H1 (cell line): Measurements from ENCODE around the gene ATP8B3. TPM values are rescaled to one million over a fixed set of nuclear protein-coding genes. Genes with fewer than 3 reads are reported as not detected.

Source experiments
- CTCF ChIA-PET: fragments of 300-600 bp; sonication (Branson Sonifier 250); formaldehyde crosslinking; loops from one replicate; lab custom pipeline; 2021; ENCODE audit not compliant: partially characterized antibody; lab: Charles Lee
- POLR2A ChIA-PET: fragments of 300-600 bp; sonication (Branson Sonifier 250); formaldehyde crosslinking; loops from one replicate; lab custom pipeline; 2021; ENCODE audit warnings: inconsistent platforms; ENCODE audit not compliant: partially characterized antibody; lab: Charles Lee
- DNase-seq, 2 experiments: peaks; one replicate each; pipeline versions ENCODE4 v3.0.0 to v3.0.0-alpha.2; 2010 to 2022; ENCODE audit warnings: low spot score in 2 of 2, low read depth in 1 of 2, mixed read lengths in 1 of 2
- FAIRE-seq: peaks from 2 replicates; lab custom pipeline; 2011; peaks lifted over from hg19 to GRCh38; lab: Jason Lieb, UNC
- H2AFZ ChIP-seq: 2 replicates; pipeline ENCODE4 v1.8.1; 2012; ENCODE audit warnings: low read length, inconsistent platforms
- H2AK5ac ChIP-seq: 2 replicates; pipeline ENCODE4 v1.6.1; 2013; ENCODE audit warnings: low read depth, low read length
- H2BK120ac ChIP-seq: replicated peaks from 2 replicates; pipeline ENCODE3; 2013; ENCODE audit warnings: low read depth, low read length, inconsistent platforms
- H2BK12ac ChIP-seq: 2 replicates; pipeline ENCODE4 v1.6.1; 2013; ENCODE audit warnings: low read depth, low read length
- H2BK15ac ChIP-seq: 2 replicates; pipeline ENCODE4 v1.6.1; 2013; ENCODE audit warnings: low read length
- H2BK20ac ChIP-seq: 2 replicates; pipeline ENCODE4 v1.6.1; 2013; ENCODE audit warnings: low read length
- H2BK5ac ChIP-seq: 2 replicates; pipeline ENCODE4 v1.6.1; 2013; ENCODE audit warnings: low read depth, low read length
- H3K14ac ChIP-seq: 2 replicates; pipeline ENCODE4 v1.6.1; 2013; ENCODE audit warnings: inconsistent platforms; ENCODE audit not compliant: insufficient read length
- H3K18ac ChIP-seq: 2 replicates; pipeline ENCODE4 v1.6.1; 2013; ENCODE audit warnings: low read length; ENCODE audit errors: extremely low read depth
- H3K23ac ChIP-seq: 2 replicates; pipeline ENCODE4 v1.6.1; 2013; ENCODE audit warnings: inconsistent platforms; ENCODE audit not compliant: insufficient read length
- H3K23me2 ChIP-seq: 2 replicates; pipeline ENCODE4 v1.6.1; 2013; ENCODE audit warnings: low read depth, low read length
- H3K27ac ChIP-seq: 2 replicates; pipeline ENCODE4 v1.6.1; 2011; ENCODE audit warnings: low read depth, low read length, inconsistent platforms
- H3K27me3 ChIP-seq, 4 experiments: replicated peaks in 1 of 4; 1 replicate in 1 of 4; 2 replicates in 3 of 4; pipeline versions ENCODE4 v1.6.1 to v1.8.1; 2011 to 2013; ENCODE audit warnings: low read length in 3 of 4, mild to moderate bottlenecking in 3 of 4, inconsistent platforms in 2 of 4, mixed read lengths in 2 of 4, moderate library complexity in 1 of 4; ENCODE audit not compliant: control insufficient read depth in 3 of 4, insufficient read depth in 3 of 4; ENCODE audit errors: extremely low read depth in 1 of 4
- H3K36me3 ChIP-seq, 4 experiments: 2 replicates each; pipeline versions ENCODE4 v1.6.1 to v1.8.1; 2011 to 2013; ENCODE audit warnings: mild to moderate bottlenecking in 4 of 4, low read length in 3 of 4, moderate library complexity in 2 of 4, control low read depth in 1 of 4, inconsistent platforms in 1 of 4; ENCODE audit not compliant: insufficient read depth in 4 of 4, control insufficient read depth in 2 of 4
- H3K4ac ChIP-seq: replicated peaks from 2 replicates; pipeline ENCODE3; 2013; ENCODE audit warnings: low read length, low read depth, mixed read lengths, inconsistent platforms; ENCODE audit not compliant: insufficient read length
- H3K4me1 ChIP-seq, 4 experiments: replicated peaks in 1 of 4; 1 replicate in 1 of 4; 2 replicates in 3 of 4; pipeline versions ENCODE4 v1.6.1 to v1.8.1; 2011 to 2013; ENCODE audit warnings: low read length in 3 of 4, inconsistent platforms in 2 of 4, mixed read lengths in 1 of 4; ENCODE audit not compliant: insufficient read depth in 4 of 4, control insufficient read depth in 3 of 4
- H3K4me2 ChIP-seq, 2 experiments: 2 replicates each; pipeline versions ENCODE4 v1.6.1 to v1.8.1; 2011 to 2013; ENCODE audit warnings: low read depth in 2 of 2, low read length in 2 of 2, control low read depth in 1 of 2, inconsistent platforms in 1 of 2, mild to moderate bottlenecking in 1 of 2; ENCODE audit not compliant: insufficient read depth in 1 of 2
- H3K4me3 ChIP-seq, 4 experiments: fragments of 200-600, 300-600 bp in 1 of 4; sonication (generic), shearing (Covaris generic), sonication (Bioruptor Twin) in 1 of 4; 2 replicates each; pipeline versions ENCODE4 v1.5.1 to v1.8.1; 2011 to 2016; ENCODE audit warnings: low read length in 4 of 4, low read depth in 3 of 4, control low read depth in 2 of 4, inconsistent platforms in 2 of 4, mild to moderate bottlenecking in 2 of 4, mixed read lengths in 1 of 4, moderate library complexity in 1 of 4; ENCODE audit not compliant: insufficient read depth in 2 of 4; ENCODE audit errors: extremely low read depth in 1 of 4
- H3K56ac ChIP-seq: replicated peaks from 2 replicates; pipeline ENCODE3; 2013; ENCODE audit warnings: low read depth, mild to moderate bottlenecking, mixed read lengths, low read length, inconsistent platforms; ENCODE audit not compliant: insufficient read length
- H3K79me1 ChIP-seq: 2 replicates; pipeline ENCODE4 v1.6.1; 2013; ENCODE audit warnings: low read depth, low read length, control low read depth
- H3K79me2 ChIP-seq, 2 experiments: 2 replicates each; pipeline versions ENCODE4 v1.6.1 to v1.8.1; 2012 to 2013; ENCODE audit warnings: low read length in 2 of 2, mild to moderate bottlenecking in 2 of 2, inconsistent platforms in 1 of 2; ENCODE audit not compliant: insufficient read depth in 2 of 2, control insufficient read depth in 1 of 2
- H3K9ac ChIP-seq, 4 experiments: replicated peaks in 1 of 4; 1 replicate in 1 of 4; 2 replicates in 3 of 4; pipeline versions ENCODE4 v1.6.1 to v1.8.1; 2011 to 2013; ENCODE audit warnings: low read depth in 3 of 4, low read length in 3 of 4, control low read depth in 2 of 4, mild to moderate bottlenecking in 2 of 4, moderate library complexity in 2 of 4, inconsistent platforms in 1 of 4; ENCODE audit errors: extremely low read depth in 1 of 4
- H3K9me3 ChIP-seq, 2 experiments: 2 replicates each; pipeline versions ENCODE4 v1.6.1 to v1.8.1; 2012 to 2013; ENCODE audit warnings: mild to moderate bottlenecking in 2 of 2, moderate library complexity in 2 of 2, control low read depth in 1 of 2, inconsistent platforms in 1 of 2, low read depth in 1 of 2, low read length in 1 of 2, mixed read lengths in 1 of 2; ENCODE audit not compliant: insufficient read depth in 2 of 2
- H4K20me1 ChIP-seq, 2 experiments: replicated peaks in 1 of 2; 2 replicates each; pipeline versions ENCODE3 to v1.8.1; 2011 to 2013; ENCODE audit warnings: inconsistent platforms in 2 of 2, low read length in 2 of 2, mild to moderate bottlenecking in 1 of 2; ENCODE audit not compliant: insufficient read depth in 2 of 2, control insufficient read depth in 1 of 2
- H4K5ac ChIP-seq: 2 replicates; pipeline ENCODE4 v1.6.1; 2013; ENCODE audit warnings: low read length, low read depth, mixed read lengths, inconsistent platforms; ENCODE audit not compliant: insufficient read length
- H4K8ac ChIP-seq: 2 replicates; pipeline ENCODE4 v1.8.0; 2013; ENCODE audit warnings: mild to moderate bottlenecking, moderate library complexity, low read length, inconsistent platforms; ENCODE audit not compliant: insufficient read depth; ENCODE audit errors: extremely low read depth
- H4K91ac ChIP-seq: replicated peaks from 2 replicates; pipeline ENCODE3; 2013; ENCODE audit warnings: low read length, mixed read lengths, inconsistent platforms; ENCODE audit not compliant: insufficient read length
- ASH2L ChIP-seq: fragments of 200-600, 300-600 bp; sonication (generic); IDR thresholded peaks from one replicate; pipeline ENCODE4 v1.7.1; 2017; ENCODE audit warnings: low read length
- CEBPB ChIP-seq: IDR thresholded peaks from 2 replicates; pipeline ENCODE4 v1.6.1; 2012; ENCODE audit warnings: low read depth, low read length
- CREB1 ChIP-seq: IDR thresholded peaks from 2 replicates; pipeline ENCODE4 v1.6.1; 2012; ENCODE audit warnings: inconsistent platforms
- EGR1 ChIP-seq: IDR thresholded peaks from 2 replicates; pipeline ENCODE4 v1.6.1; 2011; ENCODE audit warnings: low read depth, low read length, borderline replicate concordance
- FOSL1 ChIP-seq: IDR thresholded peaks from 2 replicates; pipeline ENCODE4 v1.6.1; 2011; ENCODE audit warnings: mild to moderate bottlenecking, low read depth, low read length, moderate library complexity; ENCODE audit not compliant: insufficient read depth
- GABPA ChIP-seq: IDR thresholded peaks from 2 replicates; pipeline ENCODE4 v1.6.1; 2011; ENCODE audit warnings: mild to moderate bottlenecking, low read length, moderate library complexity, borderline replicate concordance; ENCODE audit not compliant: insufficient read depth
- JUN ChIP-seq: IDR thresholded peaks from 2 replicates; pipeline ENCODE4 v1.6.1; 2011; ENCODE audit warnings: low read depth, mild to moderate bottlenecking, improper control_type of control experiment, low read length
- JUND ChIP-seq: IDR thresholded peaks from 2 replicates; pipeline ENCODE4 v1.6.1; 2011; ENCODE audit warnings: mild to moderate bottlenecking, improper control_type of control experiment, low read length
- KDM4A ChIP-seq: IDR thresholded peaks from one replicate; pipeline ENCODE4 v1.7.1; 2012; ENCODE audit warnings: low read depth, mild to moderate bottlenecking, moderate library complexity, low read length, inconsistent platforms; ENCODE audit not compliant: severe bottlenecking
- POU5F1 ChIP-seq: IDR thresholded peaks from 2 replicates; pipeline ENCODE4 v1.6.1; 2011; ENCODE audit warnings: low read depth, mild to moderate bottlenecking, low read length, moderate library complexity
- WGBS, 2 experiments: shearing (Covaris generic) in 1 of 2; methylation state at CpG; one replicate each; pipeline versions ENCODE4 v1.1.6 to v1.1.7; 2013 to 2015; ENCODE audit warnings: low lambda C conversion rate in 2 of 2, mixed read lengths in 2 of 2, inconsistent platforms in 1 of 2, low coverage in 1 of 2, missing lambda C conversion rate in 1 of 2; ENCODE audit not compliant: insufficient replicate concordance in 2 of 2, insufficient coverage in 1 of 2, insufficient read length in 1 of 2; ENCODE audit errors: extremely low coverage in 1 of 2, missing lambda C conversion rate in 1 of 2; 5-methylcytosine and 5-hydroxymethylcytosine counted together
- polyA plus RNA-seq, 7 experiments: library from polyadenylated mRNA; depleted of rRNA in 3 of 7; stranded (reverse) in 5 of 7; unstranded in 2 of 7; fragments of >200 nt in 5 of 7; fragments of 200-250 nt in 2 of 7; gene quantifications; 1 replicate in 5 of 7; 2 replicates in 1 of 7; 4 replicates in 1 of 7; pipeline versions ENCODE4 v1.2.1 to v1.2.3, GENCODE V29; 2011 to 2013; ENCODE audit warnings: missing spikeins in 2 of 7, mixed read lengths in 2 of 7
- total RNA-seq: library from RNA; stranded (reverse); fragmentation: NEBNext Ultra II Directional; extraction: Animal tissue kit (Norgen Biotek cat#: 25700); gene quantifications from 2 replicates; pipeline ENCODE4 v1.2.1, GENCODE V29; 2021

The ATP8B3 gene
- total and polyA plus RNA-seq, 2 of the 8 experiments (the other 6 are each of a cell fraction or from before 2014, with no cell fraction given) = 4.1 to 9.3 TPM

DNA sequence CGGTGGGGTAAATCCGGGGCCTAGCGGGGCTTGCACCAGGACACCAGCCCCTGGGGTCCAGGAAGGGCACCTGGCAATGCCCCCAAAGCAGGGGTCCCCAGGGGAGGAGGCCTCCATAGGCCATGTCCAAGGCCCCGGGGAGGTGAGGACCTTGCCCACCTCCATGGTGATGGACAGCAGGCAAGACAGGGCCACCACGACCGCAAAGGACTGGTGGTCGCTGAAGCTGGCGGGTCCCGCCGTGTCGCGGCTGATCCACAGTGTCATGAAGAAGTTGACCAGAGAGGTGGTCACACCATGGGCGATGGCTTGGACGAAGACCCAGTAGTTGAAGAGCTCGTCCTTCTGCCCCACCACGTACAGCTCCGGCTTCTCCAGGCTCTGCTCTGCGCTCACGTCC is 26.8 kb downstream of the ATP8B3 start:
- Histone ChIP-seq H3K4ac (no peak overlapping the region), H3K9ac (no peak overlapping the region), H3K4me2 (no peak overlapping the region), H3K79me1 (no peaks in the 10 kb centered on the region), H2AK5ac (no peak overlapping the region), H2BK120ac (no peak overlapping the region), H3K27ac (no peak overlapping the region), H3K14ac (no peak overlapping the region), H3K4me3 (no peak overlapping the region), H4K91ac (no peak overlapping the region), H3K9me3 (peaks cover 5 to 6% of the 10 kb centered on the region in 2 experiments; a peak in 2 of 4 replicates), H4K5ac (no peak overlapping the region), H3K18ac (no peak overlapping the region), H2BK15ac (no peak overlapping the region), H3K56ac (no peak overlapping the region), H3K36me3 (no peaks in the 10 kb centered on the region), H3K79me2 (no peaks in the 10 kb centered on the region), H2AFZ (no peak overlapping the region), H4K8ac (no peak overlapping the region), H3K23ac (no peak overlapping the region), H3K27me3 (peaks cover 2 to 24% (median 22%) of the 10 kb centered on the region in 4 experiments), H3K23me2 (no peaks in the 10 kb centered on the region; the same call in 1 of the 2 replicates), H2BK12ac (no peak overlapping the region), H4K20me1 (peaks cover 0 to 2% of the 10 kb centered on the region in 2 experiments), H2BK20ac (no peak overlapping the region), H2BK5ac (no peak overlapping the region), H3K4me1 (peaks cover 0 to 3% (median 1%) of the 10 kb centered on the region in 4 experiments; a peak in 1 of 7 replicates)
- FAIRE-seq (no peak), DNase-seq (no peak)
- ChIA-PET POLR2A (interaction anchor here (0.9 kb wide), 1 partner anchor 10 kb away, joined by 3 read pairs; no protein-coding TSS in a partner anchor), CTCF (interaction anchor here (0.6 to 7.2 kb wide), 11 partner anchors 10 to 226 kb away, joined by 3 to 150 read pairs (median 5); no protein-coding TSS in a partner anchor)
- no peak for TF ChIP-seq ASH2L
- no peak for TF ChIP-seq POU5F1
- no peak for TF ChIP-seq JUND
- no peak for TF ChIP-seq CREB1
- TF ChIP-seq EGR1 = no peak
- TF ChIP-seq CEBPB = no peak
- TF ChIP-seq GABPA = no peak
- TF ChIP-seq FOSL1 = no peak
- no peak for TF ChIP-seq JUN
- TF ChIP-seq KDM4A = no peak
- WGBS, 2 experiments = 95% methylated on average over 19 of the region's 19 CpGs; no CpG with 5 or more reads in 1 of the 2 experiments
